NCI-H510A (cell line): ENCODE results near the gene ALPP.
"Not testable (repeated sequence)": the region's sequence is repeated elsewhere in the genome, so short reads cannot be mapped to it uniquely, and the experiment has no call there.

Source experiments
- DNase-seq: peaks from one replicate; lab custom pipeline; 2025; lab: John Stamatoyannopoulos, UW

ALPP gene

GRCh38 chr2:232341061-232341738, 37.4 kb upstream of the ALPP start:
- DNase-seq = no peak

DNA sequence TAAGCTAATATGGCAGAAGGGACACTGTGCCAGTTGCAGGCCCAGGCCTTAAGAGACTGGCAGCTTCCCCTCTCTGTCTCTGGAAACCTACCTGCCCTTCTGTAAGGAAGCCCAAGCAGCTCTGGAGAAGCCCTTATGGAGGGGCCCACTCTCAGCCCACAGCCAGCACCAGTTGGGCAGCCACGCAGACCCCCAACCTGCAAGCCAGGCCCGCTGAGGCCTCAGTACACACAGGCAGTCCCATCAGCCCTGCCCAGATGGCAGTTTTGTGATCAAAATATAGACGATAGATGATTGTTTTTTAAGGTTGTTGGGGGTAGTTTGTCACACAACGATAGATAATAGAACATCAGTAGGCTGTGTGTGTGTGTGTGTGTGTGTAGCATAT, 36.8 kb upstream of the ALPP start:
- DNase-seq = no peak

GRCh38 chr2:232342635-232343565, 35.7 kb upstream of the ALPP start:
- DNase-seq = peak; percentile 88

GRCh38 chr2:232343821-232344220, 34.7 kb upstream of the ALPP start:
- DNase-seq = no peak

- no peak for DNase-seq
These were observed 33.3 kb upstream of the ALPP start for GRCh38 chr2:232345251-232345650.

GRCh38 chr2:232347369-232347768, 31.2 kb upstream of the ALPP start:
- DNase-seq = no peak

DNA sequence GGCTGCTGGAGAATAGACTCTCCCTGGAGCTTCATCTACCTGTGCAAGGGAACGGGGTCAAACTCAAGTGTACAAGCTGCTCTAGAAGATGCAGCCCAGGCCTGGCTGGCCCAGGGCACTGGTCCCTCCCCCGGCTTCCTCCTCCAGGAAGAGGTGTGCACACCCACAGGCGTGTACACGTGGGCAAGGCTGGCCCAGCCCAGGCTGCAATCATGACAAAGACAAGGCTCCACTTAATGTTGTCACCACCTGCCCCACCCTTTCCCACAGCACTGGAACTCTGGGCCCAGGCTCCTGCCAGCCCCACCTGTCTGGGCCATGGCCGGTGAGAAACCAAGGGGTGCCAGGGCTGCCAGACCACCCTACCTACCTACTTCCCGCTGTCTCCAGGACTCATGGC, 29.6 kb upstream of the ALPP start:
- DNase-seq = peak; percentile 53

GRCh38 chr2:232349546-232349945, 29.0 kb upstream of the ALPP start:
- no peak for DNase-seq

DNA sequence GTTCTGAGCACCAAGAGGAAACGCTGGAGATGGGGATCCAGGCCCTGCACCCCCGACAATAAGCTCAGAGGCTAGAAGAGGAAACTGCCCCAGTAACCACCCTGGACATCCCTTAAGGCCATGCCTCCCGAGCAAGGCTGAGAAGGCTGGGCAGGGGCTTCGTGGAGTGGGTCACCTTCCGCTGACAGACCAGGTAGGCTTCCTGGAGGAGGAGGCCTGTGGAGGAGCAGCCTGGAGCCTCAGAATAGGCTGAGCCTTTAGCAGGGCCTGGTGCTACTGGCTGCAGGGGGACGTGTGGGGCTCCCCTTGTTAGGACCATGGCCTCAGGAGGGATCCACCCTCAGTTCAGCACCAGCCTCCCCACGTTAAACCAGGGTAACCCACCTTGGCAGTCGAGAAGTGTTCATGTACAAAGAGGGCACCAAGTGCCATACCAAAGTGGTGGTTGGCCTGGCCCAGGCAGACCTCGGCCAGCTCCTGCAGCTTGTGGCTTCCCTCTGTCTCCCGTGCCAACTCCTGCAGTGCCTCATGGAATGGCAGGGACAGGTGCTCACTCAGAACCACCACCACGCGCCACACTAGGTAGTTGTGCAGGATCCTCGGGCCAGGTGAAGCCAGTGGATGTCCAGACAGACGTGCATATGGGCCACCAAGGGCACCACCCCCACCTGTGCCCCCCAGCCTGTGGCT, 28.5 kb upstream of the ALPP start:
- DNase-seq = no peak

DNA sequence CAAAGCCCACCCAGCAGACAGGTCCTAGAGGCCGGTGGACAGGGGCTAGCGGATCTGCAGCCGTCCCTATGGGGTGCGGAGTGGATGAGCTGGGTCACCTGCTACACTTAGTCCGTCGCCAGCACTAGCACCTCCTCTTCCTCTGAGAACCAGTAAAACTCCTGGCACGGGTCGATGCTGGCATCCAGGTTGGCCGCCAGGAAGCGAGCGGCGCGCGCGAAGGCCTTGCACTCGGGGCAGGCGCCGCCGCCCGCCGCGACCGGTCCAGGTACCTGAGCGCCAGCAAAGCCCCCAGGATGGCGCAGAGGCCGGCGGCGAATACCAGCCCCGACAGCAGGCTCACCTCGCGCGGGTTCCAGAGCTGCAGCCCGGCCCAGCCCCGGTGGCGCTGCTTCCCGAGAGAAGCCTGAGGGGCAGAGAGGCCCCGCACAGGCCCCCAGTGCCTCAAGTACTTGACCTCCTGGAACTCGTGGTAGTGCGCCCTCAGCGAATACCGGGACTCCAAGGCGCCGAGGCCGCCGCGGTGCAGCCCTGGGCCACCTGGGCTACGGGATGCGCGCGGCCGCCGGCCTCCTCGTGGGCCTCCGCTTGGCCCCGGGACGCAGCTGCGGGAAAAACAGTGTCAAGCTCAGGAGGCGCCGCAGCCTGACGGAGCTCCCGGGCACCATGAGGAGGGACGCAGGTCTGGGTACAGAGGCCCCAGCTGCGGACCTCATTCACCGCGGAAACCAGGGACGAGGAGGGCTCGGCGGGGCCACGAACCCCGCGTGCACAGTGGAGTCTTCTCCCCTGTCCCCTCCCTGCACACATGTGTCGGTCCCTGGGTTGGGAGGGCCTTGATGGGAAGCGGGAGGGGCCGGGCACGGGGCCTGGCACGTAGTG, 27.5 kb upstream of the ALPP start:
- peak; percentile 71 for DNase-seq

GRCh38 chr2:232351686-232352510, 26.7 kb upstream of the ALPP start:
- no peak for DNase-seq

DNA sequence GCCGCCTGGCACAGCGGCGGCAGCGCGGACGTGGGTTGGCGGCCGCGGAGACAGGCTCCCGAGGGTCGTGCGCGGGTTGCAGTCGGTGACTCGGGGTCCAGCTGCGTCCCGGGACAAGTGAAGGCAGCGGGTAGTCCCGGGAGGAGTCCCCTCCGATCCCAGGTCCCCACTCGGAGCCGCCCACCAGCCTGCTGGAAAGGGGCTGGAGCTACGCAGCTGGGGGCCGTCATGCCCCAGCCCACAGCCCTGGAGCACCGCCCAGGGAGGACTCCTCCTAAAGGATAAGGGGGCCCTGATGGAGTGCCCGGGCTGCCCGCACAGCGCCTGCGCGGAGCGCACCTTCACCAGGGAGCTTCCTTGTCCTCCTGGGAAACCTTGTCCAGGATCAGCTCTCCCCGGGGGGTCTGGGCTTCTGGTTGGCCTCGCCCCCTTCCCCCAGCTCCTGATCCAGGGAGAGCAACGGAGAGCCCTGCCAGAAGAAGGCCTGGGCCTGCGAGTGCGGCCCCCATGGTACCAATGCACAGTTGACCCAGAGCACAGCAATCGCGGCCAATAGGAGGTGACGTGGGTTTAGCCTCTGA, 25.9 kb upstream of the ALPP start:
- no peak for DNase-seq

DNA sequence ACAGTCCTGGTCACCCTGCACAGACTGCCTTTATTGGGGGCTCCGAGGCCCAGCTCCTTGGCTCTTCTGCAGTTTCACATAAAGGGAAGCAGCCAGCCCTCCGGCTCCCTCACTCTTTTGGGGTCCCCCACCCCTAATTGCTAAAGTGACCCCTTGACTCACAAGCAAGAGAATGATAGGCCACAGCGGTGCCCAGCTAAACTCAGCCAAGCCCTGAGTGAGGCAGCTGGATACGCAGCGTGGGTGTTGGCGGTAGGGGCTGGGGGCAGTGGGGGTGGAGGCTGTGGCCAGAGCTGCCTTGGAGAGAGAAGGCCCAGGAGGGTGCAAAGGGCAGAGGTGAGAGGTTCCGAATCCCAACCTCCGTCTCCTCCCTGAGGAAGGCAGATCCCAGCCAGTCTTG, 25.5 kb upstream of the ALPP start:
- DNase-seq = no peak

DNA sequence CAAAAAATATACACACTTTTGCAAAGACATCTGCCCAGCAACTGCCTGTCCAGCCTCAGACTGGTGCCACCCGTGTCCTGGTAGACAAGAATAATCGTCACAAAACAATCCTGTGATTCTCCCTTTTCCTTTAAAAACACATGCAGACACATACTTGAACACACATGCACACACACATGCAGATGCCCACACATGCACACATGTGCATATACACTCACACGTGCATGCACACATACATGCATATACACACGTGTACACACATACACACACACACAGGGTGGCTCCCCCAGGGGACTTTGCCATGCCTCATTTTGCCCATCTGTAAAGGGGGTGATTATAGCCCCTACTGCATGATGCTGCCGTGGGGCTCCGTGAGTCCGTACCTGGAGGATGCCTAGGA, 24.9 kb upstream of the ALPP start:
- DNase-seq = no peak

GRCh38 chr2:232354069-232354468, 24.5 kb upstream of the ALPP start:
- no peak for DNase-seq

- DNase-seq = no peak
These were observed 16.9 kb upstream of the ALPP start for GRCh38 chr2:232361646-232362045.

GRCh38 chr2:232362174-232362900, 16.2 kb upstream of the ALPP start:
- peak; percentile 88 for DNase-seq

GRCh38 chr2:232363064-232363783, 15.3 kb upstream of the ALPP start:
- DNase-seq = not testable (repeated sequence)
